OCI-LY1 (cell line): ENCODE data around the gene UBTD2.
"Not testable (repeated sequence)": the region's sequence is repeated elsewhere in the genome, so short reads cannot be mapped to it uniquely, and the experiment has no call there.

Source experiments
- H2AFZ ChIP-seq: fragments of 200-600 bp; sonication (generic), shearing (Covaris generic); 2 replicates; pipeline ENCODE4 v1.6.0; 2014; ENCODE audit warnings: antibody characterized with exemption, mild to moderate bottlenecking, low read length
- H3F3A ChIP-seq: fragments of 200-600 bp; sonication (generic), shearing (Covaris generic); 2 replicates; pipeline ENCODE4 v1.6.0; 2014; ENCODE audit warnings: mild to moderate bottlenecking, antibody characterized with exemption, low read length, moderate library complexity; ENCODE audit not compliant: insufficient read depth
- H3K27ac ChIP-seq: fragments of 200-600 bp; sonication (generic); 2 replicates; pipeline ENCODE4 v1.5.1; 2014; ENCODE audit warnings: low read length, mixed run types, mild to moderate bottlenecking, low read depth; ENCODE audit not compliant: poor library complexity, severe bottlenecking
- H3K27me3 ChIP-seq: fragments of 200-600 bp; sonication (generic); 2 replicates; pipeline ENCODE4 v1.6.0; 2014; ENCODE audit warnings: antibody characterized with exemption, mild to moderate bottlenecking, low read length, moderate library complexity; ENCODE audit not compliant: insufficient read depth
- H3K36me3 ChIP-seq: fragments of 200-600 bp; sonication (generic); 2 replicates; pipeline ENCODE4 v1.6.1; 2014; ENCODE audit warnings: mild to moderate bottlenecking, antibody characterized with exemption, low read length, moderate library complexity, mixed read lengths; ENCODE audit not compliant: insufficient read depth
- H3K4me1 ChIP-seq: fragments of 200-600 bp; sonication (generic); 2 replicates; pipeline ENCODE4 v1.5.1; 2014; ENCODE audit warnings: mild to moderate bottlenecking, low read length, moderate library complexity; ENCODE audit not compliant: insufficient read depth, severe bottlenecking
- H3K4me2 ChIP-seq: fragments of 200-600 bp; sonication (generic), shearing (Covaris generic); 2 replicates; pipeline ENCODE4 v1.6.1; 2014; ENCODE audit warnings: low read length
- H3K4me3 ChIP-seq: fragments of 200-600 bp; sonication (generic); 2 replicates; pipeline ENCODE4 v1.5.1; 2014; ENCODE audit warnings: low read length, low read depth, mild to moderate bottlenecking, mixed read lengths; ENCODE audit not compliant: poor library complexity, severe bottlenecking
- H3K79me2 ChIP-seq: fragments of 200-600 bp; shearing (Covaris generic); 2 replicates; pipeline ENCODE4 v1.6.1; 2016; ENCODE audit warnings: mixed run types, low read length, mixed read lengths; ENCODE audit not compliant: insufficient read depth
- H3K9ac ChIP-seq: fragments of 200-600 bp; sonication (generic), shearing (Covaris generic); 2 replicates; pipeline ENCODE4 v1.6.1; 2014; ENCODE audit warnings: mild to moderate bottlenecking, low read length, mixed read lengths
- H3K9me2 ChIP-seq: fragments of 200-600 bp; sonication (generic), shearing (Covaris generic); 2 replicates; pipeline ENCODE4 v1.6.1; 2014; ENCODE audit warnings: low read depth, mild to moderate bottlenecking, low read length, mixed read lengths
- H3K9me3 ChIP-seq: fragments of 200-600 bp; shearing (Covaris generic); 2 replicates; pipeline ENCODE4 v1.6.1; 2014; ENCODE audit warnings: low read length, mixed read lengths
- H4K20me1 ChIP-seq: fragments of 200-600 bp; sonication (generic), shearing (Covaris generic); 2 replicates; pipeline ENCODE4 v1.6.0; 2016; ENCODE audit warnings: mild to moderate bottlenecking, low read length; ENCODE audit not compliant: insufficient read depth
- CTCF ChIP-seq: fragments of 200-600 bp; sonication (generic), shearing (Covaris generic); IDR thresholded peaks from 2 replicates; pipeline ENCODE4 v1.5.1; 2017; ENCODE audit warnings: mild to moderate bottlenecking, antibody characterized with exemption, low read length, moderate library complexity, mixed read lengths
- EZH2 ChIP-seq: fragments of 200-600 bp; sonication (generic), shearing (Covaris generic); IDR thresholded peaks from 2 replicates; pipeline ENCODE4 v1.8.0; 2017; ENCODE audit warnings: borderline replicate concordance, mixed run types, mild to moderate bottlenecking, antibody characterized with exemption, low read length, moderate library complexity, mixed read lengths

Gene UBTD2

GRCh38 chr5:172200476-172200875, 83.1 kb downstream of the UBTD2 start:
- no peak overlapping the region for H3K4me3 ChIP-seq
- H3K36me3 ChIP-seq: no peaks in the 10 kb centered on the region
- no peaks in the 10 kb centered on the region for H3K4me1 ChIP-seq
- no peak for TF ChIP-seq CTCF
- TF ChIP-seq EZH2: no peak
- H3K79me2 ChIP-seq: no peaks in the 10 kb centered on the region
- H3K27me3 ChIP-seq: no peaks in the 10 kb centered on the region
- H2AFZ ChIP-seq: no peak overlapping the region
- no peaks in the 10 kb centered on the region for H3K9me2 ChIP-seq
- no peak overlapping the region for H3K27ac ChIP-seq
- no peaks in the 10 kb centered on the region for H3K9me3 ChIP-seq
- H3K4me2 ChIP-seq: no peak overlapping the region
- no peaks in the 10 kb centered on the region for H4K20me1 ChIP-seq
- H3F3A ChIP-seq: no peaks in the 10 kb centered on the region
- H3K9ac ChIP-seq: no peak overlapping the region

- Histone ChIP-seq H3K36me3 (no peaks in the 10 kb centered on the region), H3F3A (no peaks in the 10 kb centered on the region), H3K27ac (no peak overlapping the region), H3K9me2 (no peaks in the 10 kb centered on the region), H3K9me3 (no peaks in the 10 kb centered on the region), H4K20me1 (no peaks in the 10 kb centered on the region), H2AFZ (no peak overlapping the region), H3K79me2 (no peaks in the 10 kb centered on the region), H3K27me3 (no peaks in the 10 kb centered on the region), H3K4me3 (no peak overlapping the region), H3K9ac (no peak overlapping the region), H3K4me1 (no peaks in the 10 kb centered on the region), H3K4me2 (no peak overlapping the region)
- no peak for TF ChIP-seq CTCF
- TF ChIP-seq EZH2: no peak
Measured at GRCh38 chr5:172199446-172199845, 84.1 kb downstream of the UBTD2 start.

- not testable (repeated sequence) for H3K27me3 ChIP-seq, H4K20me1 ChIP-seq, H3F3A ChIP-seq, H3K9me2 ChIP-seq, H3K79me2 ChIP-seq, H3K36me3 ChIP-seq, H2AFZ ChIP-seq, H3K4me3 ChIP-seq, H3K27ac ChIP-seq, H3K9ac ChIP-seq, H3K9me3 ChIP-seq, H3K4me2 ChIP-seq
- peaks cover 11% of the 10 kb centered on the region for H3K4me1 ChIP-seq
Measured at GRCh38 chr5:172197775-172198174, 85.8 kb downstream of the UBTD2 start.

- Histone ChIP-seq H3K27me3 (no peaks in the 10 kb centered on the region), H3K36me3 (no peaks in the 10 kb centered on the region), H3K79me2 (no peaks in the 10 kb centered on the region), H4K20me1 (no peaks in the 10 kb centered on the region), H2AFZ (no peak overlapping the region), H3F3A (no peaks in the 10 kb centered on the region), H3K4me1 (peaks cover 11% of the 10 kb centered on the region), H3K9me2 (no peaks in the 10 kb centered on the region), H3K4me3 (no peak overlapping the region), H3K4me2 (no peak overlapping the region), H3K9ac (no peak overlapping the region), H3K27ac (no peak overlapping the region), H3K9me3 (no peaks in the 10 kb centered on the region)
- TF ChIP-seq EZH2 (no peak), CTCF (no peak)
Measured at GRCh38 chr5:172194985-172195774, 88.4 kb downstream of the UBTD2 start.
